GM23338 (cell line): ENCODE results near the gene ZNF165. TPM values are rescaled to one million over a fixed set of nuclear protein-coding genes. Genes with fewer than 3 reads are reported as not detected.

ENCODE experiments used
- ATAC-seq: fragments of 200-7000 bp; cut with Tn5 transposase; 3 replicates; pipeline ENCODE4 v1.9.1; 2020
- DNase-seq: peaks from one replicate; pipeline ENCODE4 v3.0.0-alpha.2; 2015; ENCODE audit warnings: low spot score
- H2AFZ ChIP-seq: fragments of 200-600 bp; sonication (generic); 2 replicates; pipeline ENCODE4 v1.8.0; 2016; ENCODE audit warnings: antibody characterized with exemption, mild to moderate bottlenecking, moderate library complexity
- H3F3A ChIP-seq: fragments of 200-600 bp; sonication (generic); replicated peaks from 2 replicates; pipeline ENCODE4 v1.8.0; 2017; ENCODE audit warnings: antibody characterized with exemption, mixed run types, low read depth
- H3K27ac ChIP-seq: fragments of 200-600 bp; sonication (generic); 2 replicates; pipeline ENCODE4 v1.6.1; 2016; ENCODE audit warnings: low read depth
- H3K27me3 ChIP-seq: fragments of 200-600 bp; sonication (generic); 2 replicates; pipeline ENCODE4 v1.8.0; 2016; ENCODE audit warnings: mild to moderate bottlenecking, mixed run types, moderate library complexity; ENCODE audit not compliant: insufficient read depth
- H3K36me3 ChIP-seq: fragments of 200-600 bp; sonication (generic); 2 replicates; pipeline ENCODE4 v1.8.0; 2016; ENCODE audit warnings: mild to moderate bottlenecking; ENCODE audit not compliant: insufficient read depth
- H3K4me1 ChIP-seq: fragments of 200-600 bp; sonication (generic); 2 replicates; pipeline ENCODE4 v1.8.0; 2016; ENCODE audit warnings: mild to moderate bottlenecking, moderate library complexity; ENCODE audit not compliant: insufficient read depth
- H3K4me2 ChIP-seq: fragments of 200-600 bp; sonication (generic); 2 replicates; pipeline ENCODE4 v1.7.1; 2017; ENCODE audit warnings: mixed run types
- H3K4me3 ChIP-seq: fragments of 200-600 bp; sonication (generic); 2 replicates; pipeline ENCODE4 v1.6.1; 2016; ENCODE audit warnings: mixed run types
- H3K79me2 ChIP-seq: fragments of 200-600 bp; sonication (generic); replicated peaks from 2 replicates; pipeline ENCODE4 v1.8.0; 2017; ENCODE audit warnings: mild to moderate bottlenecking; ENCODE audit not compliant: insufficient read depth
- H3K9me2 ChIP-seq: fragments of 200-600 bp; sonication (generic); 2 replicates; pipeline ENCODE4 v1.8.0; 2017; ENCODE audit not compliant: insufficient read depth
- H4K20me1 ChIP-seq: fragments of 200-600 bp; sonication (generic); replicated peaks from 2 replicates; pipeline ENCODE4 v1.8.0; 2017; ENCODE audit warnings: mild to moderate bottlenecking; ENCODE audit not compliant: insufficient read depth
- H3K27ac Mint-ChIP-seq: 2 replicates; pipeline ENCODE4 v1.8.0; 2020; ENCODE audit warnings: inconsistent platforms, mild to moderate bottlenecking, moderate library complexity, mixed read lengths
- H3K27me3 Mint-ChIP-seq: 3 replicates; pipeline ENCODE4 v1.8.0; 2022; ENCODE audit warnings: low read depth, mild to moderate bottlenecking, moderate library complexity, mixed read lengths, inconsistent platforms; ENCODE audit not compliant: insufficient read depth, poor library complexity
- H3K36me3 Mint-ChIP-seq: 3 replicates; pipeline ENCODE4 v1.8.0; 2021; ENCODE audit warnings: low read depth, mild to moderate bottlenecking, inconsistent platforms, moderate library complexity, mixed read lengths
- H3K4me1 Mint-ChIP-seq: 3 replicates; pipeline ENCODE4 v1.8.0; 2020; ENCODE audit warnings: mild to moderate bottlenecking, inconsistent platforms, mixed read lengths
- H3K4me3 Mint-ChIP-seq: 3 replicates; pipeline ENCODE4 v1.8.0; 2021; ENCODE audit warnings: moderate library complexity, mild to moderate bottlenecking, inconsistent platforms, mixed read lengths
- H3K9me3 Mint-ChIP-seq: 3 replicates; pipeline ENCODE4 v1.8.0; 2020; ENCODE audit warnings: moderate library complexity, mild to moderate bottlenecking, inconsistent platforms, mixed read lengths
- CREB1 ChIP-seq: fragments of 250-450 bp; sonication (Bioruptor Pico); IDR thresholded peaks from 2 replicates; pipeline ENCODE4 v1.5.0; 2020; ENCODE audit warnings: low read depth, mild to moderate bottlenecking, moderate library complexity
- CTCF ChIP-seq, 2 experiments: fragments of 200-600 bp in 1 of 2; sonication (generic) in 1 of 2; conservative IDR thresholded peaks; 2 replicates each; pipeline versions ENCODE4 v1.5.1 to v1.6.1; 2016 to 2017; ENCODE audit warnings: antibody characterized with exemption in 2 of 2, low read depth in 2 of 2, mild to moderate bottlenecking in 2 of 2, moderate library complexity in 1 of 2
- ETS1 ChIP-seq: IDR thresholded peaks from 2 replicates; pipeline ENCODE4 v1.6.1; 2016; ENCODE audit warnings: antibody characterized with exemption
- EZH2phosphoT487 ChIP-seq: fragments of 200-600 bp; sonication (generic); IDR thresholded peaks from one replicate; pipeline ENCODE4 v1.8.1; 2018; ENCODE audit warnings: antibody characterized with exemption; ENCODE audit not compliant: unreplicated experiment
- JUNB ChIP-seq: IDR thresholded peaks from one replicate; pipeline ENCODE4 v1.6.1; 2016; ENCODE audit warnings: antibody characterized with exemption; ENCODE audit not compliant: unreplicated experiment
- NANOG ChIP-seq: IDR thresholded peaks from 2 replicates; pipeline ENCODE4 v1.6.1; 2016; ENCODE audit warnings: antibody characterized with exemption, borderline replicate concordance
- POLR2AphosphoS5 ChIP-seq: IDR thresholded peaks from 2 replicates; pipeline ENCODE4 v1.6.1; 2016; ENCODE audit warnings: antibody characterized with exemption, low read depth
- STAT1 ChIP-seq: IDR thresholded peaks from one replicate; pipeline ENCODE4 v1.6.1; 2016; ENCODE audit warnings: antibody characterized with exemption; ENCODE audit not compliant: unreplicated experiment
- ZNF114 ChIP-seq: fragments of 250-450 bp; sonication (Bioruptor Pico); IDR thresholded peaks from 2 replicates; pipeline ENCODE4 v1.5.0; 2020; ENCODE audit warnings: mild to moderate bottlenecking, moderate library complexity
- ZNF331 ChIP-seq: fragments of 250-450 bp; sonication (Bioruptor Pico); IDR thresholded peaks from 2 replicates; pipeline ENCODE4 v1.5.0; 2020; ENCODE audit warnings: low read depth, mild to moderate bottlenecking, moderate library complexity
- polyA plus RNA-seq: library from polyadenylated mRNA; unstranded; fragments of >200 nt; fragmentation: Nextera tagmentation; extraction: Ambion mirVana; gene quantifications from 2 replicates; pipeline ENCODE4 v1.2.1, GENCODE V29; 2016
- total RNA-seq: library from RNA; depleted of rRNA; stranded (reverse); fragments of >200 nt; shearing (Covaris generic); gene quantifications from 2 replicates; pipeline ENCODE4 v1.2.3, GENCODE V29; 2014
- TF ChIP-seq, protein P1 (sequence below): IDR thresholded peaks from one replicate; pipeline ENCODE4 v1.6.1; 2018; ENCODE audit warnings: antibody characterized with exemption; ENCODE audit not compliant: unreplicated experiment

Gene ZNF165
- total and polyA plus RNA-seq, 2 experiments from 2014 or later, result 5.5 to 8.9 TPM

DNA sequence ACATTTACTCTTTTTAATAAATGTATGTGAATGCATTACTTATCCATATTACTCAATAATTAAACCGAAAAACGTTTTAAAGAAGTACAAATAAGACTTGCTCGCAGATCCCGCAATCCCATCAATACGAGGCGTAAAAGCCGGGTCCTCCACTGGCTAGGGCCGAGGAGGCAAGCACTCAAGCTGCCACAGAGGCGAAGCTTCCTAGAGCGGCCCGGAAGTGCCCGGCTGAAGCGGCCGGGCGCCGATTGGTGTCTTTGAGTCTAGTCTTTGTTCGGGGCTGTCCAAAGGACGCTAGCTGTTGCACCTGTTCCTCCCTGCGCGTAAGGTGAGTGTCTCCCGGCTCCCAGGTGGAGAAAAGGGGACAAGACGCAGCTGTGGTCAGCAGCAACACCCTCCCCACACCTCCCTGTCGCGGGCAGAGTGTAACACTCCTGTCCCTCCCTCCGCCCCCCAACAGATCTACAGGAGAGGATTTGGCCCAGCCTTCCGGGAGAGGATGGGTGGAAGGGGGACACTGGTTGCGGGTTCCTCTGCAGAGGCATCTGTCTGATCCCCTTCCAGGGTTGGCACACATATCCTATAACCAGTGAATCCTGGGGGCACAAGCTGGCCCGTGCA lies 44.1 kb downstream of the ZNF165 start, which contains the start of gene ZSCAN16 (continued):
- TF ChIP-seq ETS1 (peak; percentile 67), NANOG (no peak), ZNF114 (CRISPR knock-in tag) (no peak)
- TF ChIP-seq, protein P1, sequence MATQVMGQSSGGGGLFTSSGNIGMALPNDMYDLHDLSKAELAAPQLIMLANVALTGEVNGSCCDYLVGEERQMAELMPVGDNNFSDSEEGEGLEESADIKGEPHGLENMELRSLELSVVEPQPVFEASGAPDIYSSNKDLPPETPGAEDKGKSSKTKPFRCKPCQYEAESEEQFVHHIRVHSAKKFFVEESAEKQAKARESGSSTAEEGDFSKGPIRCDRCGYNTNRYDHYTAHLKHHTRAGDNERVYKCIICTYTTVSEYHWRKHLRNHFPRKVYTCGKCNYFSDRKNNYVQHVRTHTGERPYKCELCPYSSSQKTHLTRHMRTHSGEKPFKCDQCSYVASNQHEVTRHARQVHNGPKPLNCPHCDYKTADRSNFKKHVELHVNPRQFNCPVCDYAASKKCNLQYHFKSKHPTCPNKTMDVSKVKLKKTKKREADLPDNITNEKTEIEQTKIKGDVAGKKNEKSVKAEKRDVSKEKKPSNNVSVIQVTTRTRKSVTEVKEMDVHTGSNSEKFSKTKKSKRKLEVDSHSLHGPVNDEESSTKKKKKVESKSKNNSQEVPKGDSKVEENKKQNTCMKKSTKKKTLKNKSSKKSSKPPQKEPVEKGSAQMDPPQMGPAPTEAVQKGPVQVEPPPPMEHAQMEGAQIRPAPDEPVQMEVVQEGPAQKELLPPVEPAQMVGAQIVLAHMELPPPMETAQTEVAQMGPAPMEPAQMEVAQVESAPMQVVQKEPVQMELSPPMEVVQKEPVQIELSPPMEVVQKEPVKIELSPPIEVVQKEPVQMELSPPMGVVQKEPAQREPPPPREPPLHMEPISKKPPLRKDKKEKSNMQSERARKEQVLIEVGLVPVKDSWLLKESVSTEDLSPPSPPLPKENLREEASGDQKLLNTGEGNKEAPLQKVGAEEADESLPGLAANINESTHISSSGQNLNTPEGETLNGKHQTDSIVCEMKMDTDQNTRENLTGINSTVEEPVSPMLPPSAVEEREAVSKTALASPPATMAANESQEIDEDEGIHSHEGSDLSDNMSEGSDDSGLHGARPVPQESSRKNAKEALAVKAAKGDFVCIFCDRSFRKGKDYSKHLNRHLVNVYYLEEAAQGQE, result no peak

DNA sequence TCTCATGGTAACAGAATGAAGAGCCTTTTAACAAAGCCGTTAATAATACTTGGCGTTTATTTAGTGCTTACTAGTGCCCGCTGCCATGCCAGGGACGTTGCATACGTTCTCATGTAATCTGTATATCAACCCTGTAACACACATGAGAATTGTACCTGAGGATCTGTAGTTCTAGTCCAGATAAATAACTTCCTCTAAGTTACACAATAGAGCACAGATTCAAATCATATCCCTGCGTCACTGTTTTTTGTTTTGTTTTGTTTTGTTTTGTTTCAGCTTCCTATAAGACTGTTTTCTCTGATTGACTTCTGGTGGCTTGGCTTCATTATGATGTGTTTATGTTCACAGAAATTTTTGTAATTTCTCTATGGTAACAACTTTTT lies 44.6 kb downstream of the ZNF165 start:
- Histone ChIP-seq H3K27ac (no peak overlapping the region), H3K79me2 (peaks cover 19% of the 10 kb centered on the region), H3K4me3 (peak overlapping the region; percentile 75), H3K4me1 (peaks cover 9% of the 10 kb centered on the region; the same call in 1 of the 2 replicates), H3K27me3 (no peaks in the 10 kb centered on the region), H3K9me2 (no peaks in the 10 kb centered on the region), H4K20me1 (peaks cover 3% of the 10 kb centered on the region; the same call in 1 of the 2 replicates), H2AFZ (peak overlapping the region; percentile 93), H3K4me2 (peak overlapping the region; percentile 75), H3F3A (no peaks in the 10 kb centered on the region), H3K36me3 (peaks cover 16% of the 10 kb centered on the region; the same call in 1 of the 2 replicates)
- no peak for DNase-seq
- ATAC-seq, result no peak
- peak overlapping the region; percentile 92 for H3K27ac Mint-ChIP-seq
- H3K27me3 Mint-ChIP-seq, result no peaks in the 10 kb centered on the region
- H3K36me3 Mint-ChIP-seq, result peaks cover 24% of the 10 kb centered on the region
- H3K4me1 Mint-ChIP-seq, result peaks cover 7% of the 10 kb centered on the region; the same call in 2 of the 3 replicates
- peak overlapping the region; percentile 98 for H3K4me3 Mint-ChIP-seq
- H3K9me3 Mint-ChIP-seq, result no peaks in the 10 kb centered on the region
- TF ChIP-seq ZNF114 (CRISPR knock-in tag) (no peak), JUNB (no peak), NANOG (no peak), CREB1 (CRISPR knock-in tag) (no peak), ETS1 (no peak), EZH2phosphoT487 (no peak), ZNF331 (CRISPR knock-in tag) (no peak), POLR2AphosphoS5 (no peak), STAT1 (no peak), CTCF (conservative IDR thresholded peaks at IDR 0.05; ENCODE audit: low read depth in 2 of 2) (no peak)
- TF ChIP-seq, protein P1, result no peak
